ENCODE measurements around the gene ETV2.
A peak's percentile ranks its signal among the peaks of the same experiment; 100 is the strongest.
"Not testable (repeated sequence)": the region's sequence is repeated elsewhere in the genome, so short reads cannot be mapped to it uniquely, and the experiment has no call there.

The ETV2 gene, protein sequence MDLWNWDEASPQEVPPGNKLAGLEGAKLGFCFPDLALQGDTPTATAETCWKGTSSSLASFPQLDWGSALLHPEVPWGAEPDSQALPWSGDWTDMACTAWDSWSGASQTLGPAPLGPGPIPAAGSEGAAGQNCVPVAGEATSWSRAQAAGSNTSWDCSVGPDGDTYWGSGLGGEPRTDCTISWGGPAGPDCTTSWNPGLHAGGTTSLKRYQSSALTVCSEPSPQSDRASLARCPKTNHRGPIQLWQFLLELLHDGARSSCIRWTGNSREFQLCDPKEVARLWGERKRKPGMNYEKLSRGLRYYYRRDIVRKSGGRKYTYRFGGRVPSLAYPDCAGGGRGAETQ

DNA sequence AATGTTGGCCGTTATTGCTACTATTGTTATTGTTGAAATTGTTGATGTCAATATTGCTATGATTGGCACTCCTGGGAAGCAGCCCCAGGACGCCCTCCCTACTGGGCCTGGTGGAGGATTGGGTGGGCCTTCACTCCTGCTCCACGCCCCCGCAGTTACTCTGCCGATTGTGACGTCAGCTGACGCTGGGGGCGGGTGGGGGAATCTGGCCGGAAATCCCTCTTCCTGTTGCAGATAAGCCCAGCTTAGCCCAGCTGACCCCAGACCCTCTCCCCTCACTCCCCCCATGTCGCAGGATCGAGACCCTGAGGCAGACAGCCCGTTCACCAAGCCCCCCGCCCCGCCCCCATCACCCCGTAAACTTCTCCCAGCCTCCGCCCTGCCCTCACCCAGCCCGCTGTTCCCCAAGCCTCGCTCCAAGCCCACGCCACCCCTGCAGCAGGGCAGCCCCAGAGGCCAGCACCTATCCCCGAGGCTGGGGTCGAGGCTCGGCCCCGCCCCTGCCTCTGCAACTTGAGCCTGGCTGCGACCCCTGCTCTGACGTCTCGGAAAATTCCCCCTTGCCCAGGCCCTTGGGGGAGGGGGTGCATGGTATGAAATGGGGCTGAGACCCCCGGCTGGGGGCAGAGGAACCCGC, at the start of gene ETV2:
Gene ETV2, plus strand, starts transcription at position 231 of the 637 bp plus-strand sequence. CDS start 716 bp downstream, outside the sequence.
- H2AFZ ChIP-seq (ENCODE audit: low read depth), result no peak within 1 kb of the TSS
- no peak within 1 kb of the TSS for H3K9ac ChIP-seq
- peaks cover 19% of the 10 kb centered on the region for H3K4me1 ChIP-seq (ENCODE audit: low read depth, poor library complexity, severe bottlenecking)
- no peak within 1 kb of the TSS for H3K27ac ChIP-seq
- TF ChIP-seq, protein P1, sequence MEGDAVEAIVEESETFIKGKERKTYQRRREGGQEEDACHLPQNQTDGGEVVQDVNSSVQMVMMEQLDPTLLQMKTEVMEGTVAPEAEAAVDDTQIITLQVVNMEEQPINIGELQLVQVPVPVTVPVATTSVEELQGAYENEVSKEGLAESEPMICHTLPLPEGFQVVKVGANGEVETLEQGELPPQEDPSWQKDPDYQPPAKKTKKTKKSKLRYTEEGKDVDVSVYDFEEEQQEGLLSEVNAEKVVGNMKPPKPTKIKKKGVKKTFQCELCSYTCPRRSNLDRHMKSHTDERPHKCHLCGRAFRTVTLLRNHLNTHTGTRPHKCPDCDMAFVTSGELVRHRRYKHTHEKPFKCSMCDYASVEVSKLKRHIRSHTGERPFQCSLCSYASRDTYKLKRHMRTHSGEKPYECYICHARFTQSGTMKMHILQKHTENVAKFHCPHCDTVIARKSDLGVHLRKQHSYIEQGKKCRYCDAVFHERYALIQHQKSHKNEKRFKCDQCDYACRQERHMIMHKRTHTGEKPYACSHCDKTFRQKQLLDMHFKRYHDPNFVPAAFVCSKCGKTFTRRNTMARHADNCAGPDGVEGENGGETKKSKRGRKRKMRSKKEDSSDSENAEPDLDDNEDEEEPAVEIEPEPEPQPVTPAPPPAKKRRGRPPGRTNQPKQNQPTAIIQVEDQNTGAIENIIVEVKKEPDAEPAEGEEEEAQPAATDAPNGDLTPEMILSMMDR (conservative IDR thresholded peaks at IDR 0.05; ENCODE audit: low read depth, low read length), result no peak
- no peaks in the 10 kb centered on the region for H4K20me1 ChIP-seq (ENCODE audit: insufficient read depth)
- no peaks in the 10 kb centered on the region for H3K36me3 ChIP-seq (ENCODE audit: insufficient read depth)
- H3K27me3 ChIP-seq (ENCODE audit: insufficient read depth, low read depth), result no peaks in the 10 kb centered on the region
- peak within 1 kb of the TSS; percentile 95; the same call in 1 of the 2 replicates for H3K4me2 ChIP-seq
- no peaks in the 10 kb centered on the region for H3K79me2 ChIP-seq (ENCODE audit: insufficient read depth, low read depth)
- no peak within 1 kb of the TSS for H3K4me3 ChIP-seq (IDR thresholded peaks at IDR 0.05; ENCODE audit: insufficient read depth, low read depth, low read length)

DNA sequence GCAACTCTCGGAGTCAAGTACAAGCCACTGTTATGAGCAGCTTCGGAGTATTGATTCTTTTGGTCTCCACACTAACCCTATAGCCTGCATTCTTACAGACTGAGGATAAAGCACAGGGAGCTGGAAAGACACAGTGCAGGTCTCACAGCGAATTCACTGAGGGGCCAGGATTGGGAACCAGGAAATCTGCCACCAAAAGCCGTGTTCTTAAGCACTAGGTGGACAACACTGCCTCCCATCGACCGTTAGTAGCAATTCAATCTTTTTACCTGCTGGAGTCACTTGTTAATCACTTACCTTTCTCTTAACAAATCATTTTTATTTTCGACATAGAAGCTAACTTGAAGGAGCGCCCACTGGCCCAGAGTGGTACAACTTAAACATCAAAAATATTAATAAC, 49.3 kb upstream of the ETV2 start:
- Histone ChIP-seq H3K79me2 (ENCODE audit: insufficient read depth, low read depth) (no peaks in the 10 kb centered on the region), H3K27ac (no peak overlapping the region), H3K4me3 (IDR thresholded peaks at IDR 0.05; ENCODE audit: insufficient read depth, low read depth, low read length) (no peak overlapping the region), H3K36me3 (ENCODE audit: insufficient read depth) (no peaks in the 10 kb centered on the region), H3K4me1 (ENCODE audit: low read depth, poor library complexity, severe bottlenecking) (no peaks in the 10 kb centered on the region), H3K9ac (no peak overlapping the region), H3K27me3 (ENCODE audit: insufficient read depth, low read depth) (peaks cover 12% of the 10 kb centered on the region; the same call in 1 of the 2 replicates), H2AFZ (ENCODE audit: low read depth) (no peak overlapping the region), H4K20me1 (ENCODE audit: insufficient read depth) (no peaks in the 10 kb centered on the region), H3K4me2 (no peak overlapping the region)
- TF ChIP-seq, protein P1 (conservative IDR thresholded peaks at IDR 0.05; ENCODE audit: low read depth, low read length), result no peak

DNA sequence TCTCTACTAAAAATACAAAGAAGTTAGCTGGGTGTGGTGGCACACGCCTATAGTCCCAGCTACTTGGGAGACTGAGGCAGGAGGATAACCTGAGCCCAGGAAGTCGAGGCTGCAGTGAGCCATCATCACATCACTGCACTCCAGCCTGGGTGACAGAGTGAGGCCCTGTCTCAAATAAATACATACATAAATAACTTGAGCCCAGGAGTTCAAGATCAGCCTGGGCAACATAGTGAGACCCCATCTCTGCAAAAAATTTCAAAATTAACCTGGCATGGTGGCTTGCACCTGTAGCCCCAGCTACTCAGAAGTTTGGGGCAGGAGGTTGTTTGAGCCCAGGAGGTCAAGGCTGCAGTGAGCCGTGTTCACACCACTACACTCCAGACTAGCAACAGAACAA, 46.5 kb upstream of the ETV2 start:
- peaks cover 21% of the 10 kb centered on the region; the same call in 1 of the 2 replicates for H3K27me3 ChIP-seq (ENCODE audit: insufficient read depth, low read depth)
- H4K20me1 ChIP-seq (ENCODE audit: insufficient read depth); H3K4me2 ChIP-seq; H3K79me2 ChIP-seq (ENCODE audit: insufficient read depth, low read depth); H3K9ac ChIP-seq; H3K27ac ChIP-seq; H3K36me3 ChIP-seq (ENCODE audit: insufficient read depth); H3K4me1 ChIP-seq (ENCODE audit: low read depth, poor library complexity, severe bottlenecking); H3K4me3 ChIP-seq (IDR thresholded peaks at IDR 0.05; ENCODE audit: insufficient read depth, low read depth, low read length); H2AFZ ChIP-seq (ENCODE audit: low read depth): not testable (repeated sequence)

DNA sequence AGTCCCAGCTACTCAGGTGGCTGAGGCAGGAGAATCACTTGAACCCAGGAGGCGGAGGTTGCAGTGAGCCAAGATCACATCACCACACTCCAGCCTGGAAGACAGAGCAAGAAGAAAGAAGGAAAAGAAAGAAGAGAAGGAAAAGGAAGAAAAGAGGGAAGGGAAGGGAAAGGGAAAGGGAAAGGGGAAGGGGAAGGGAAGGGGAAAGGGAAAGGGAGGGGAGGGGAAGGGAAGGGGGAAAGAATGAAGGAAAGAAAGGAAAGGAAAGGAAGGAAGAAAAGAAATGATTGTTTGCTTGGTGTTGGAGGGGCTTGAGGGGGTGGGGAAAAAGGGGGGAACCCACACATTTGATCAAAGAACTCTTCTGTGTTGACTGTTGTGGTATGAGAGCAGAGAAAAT, 45.6 kb upstream of the ETV2 start:
- Histone ChIP-seq H3K4me1 (ENCODE audit: low read depth, poor library complexity, severe bottlenecking) (no peaks in the 10 kb centered on the region), H4K20me1 (ENCODE audit: insufficient read depth) (no peaks in the 10 kb centered on the region), H3K27me3 (ENCODE audit: insufficient read depth, low read depth) (peaks cover 21% of the 10 kb centered on the region; the same call in 1 of the 2 replicates), H3K79me2 (ENCODE audit: insufficient read depth, low read depth) (no peaks in the 10 kb centered on the region), H3K4me3 (IDR thresholded peaks at IDR 0.05; ENCODE audit: insufficient read depth, low read depth, low read length) (no peak overlapping the region), H3K36me3 (ENCODE audit: insufficient read depth) (no peaks in the 10 kb centered on the region), H3K9ac (no peak overlapping the region), H3K4me2 (no peak overlapping the region), H2AFZ (ENCODE audit: low read depth) (no peak overlapping the region), H3K27ac (no peak overlapping the region)
- TF ChIP-seq, protein P1 (conservative IDR thresholded peaks at IDR 0.05; ENCODE audit: low read depth, low read length), result no peak
